ENCODE measurements around the gene RHOXF2.

Gene RHOXF2

DNA sequence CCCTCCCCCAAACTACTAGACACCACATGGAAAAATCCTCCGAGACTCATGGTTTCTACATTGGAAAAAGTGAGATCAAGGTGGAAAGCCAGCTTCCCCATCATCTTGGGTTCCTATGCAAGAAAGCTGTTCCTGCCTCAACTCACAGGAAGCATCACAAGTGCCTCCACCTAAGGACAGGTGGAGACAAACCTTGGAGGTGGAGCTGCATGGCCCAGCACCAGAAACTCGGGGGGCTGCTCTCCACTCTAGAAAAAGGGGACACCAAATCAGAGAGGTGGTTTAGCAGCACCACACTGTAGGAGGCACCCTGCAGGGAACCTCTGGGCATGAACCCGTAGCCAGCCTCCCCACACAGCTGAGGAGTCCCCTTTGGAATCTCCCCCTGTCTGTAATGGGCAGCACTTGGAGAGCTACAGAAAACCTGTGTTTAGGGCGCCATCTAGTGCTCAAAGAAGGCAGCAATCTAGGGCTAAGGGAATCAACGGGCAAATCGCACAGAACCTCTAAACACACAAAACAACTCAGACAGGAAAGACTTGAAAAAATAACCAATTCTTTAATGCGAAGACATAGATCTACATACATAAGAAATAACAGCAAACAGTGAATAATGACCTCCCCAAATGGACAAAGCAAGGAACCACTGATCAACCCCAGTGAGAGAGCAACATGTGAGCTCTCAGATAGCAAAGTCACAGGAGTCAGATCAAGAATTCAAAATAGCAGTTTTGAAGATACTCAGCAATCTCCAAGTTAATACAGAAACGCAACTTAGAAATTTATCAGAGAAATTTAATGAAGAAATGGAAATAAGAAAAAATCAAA lies 55.2 kb downstream of the RHOXF2 start:
- TF ChIP-seq TAF1 (IDR thresholded peaks at IDR 0.05; ENCODE audit: borderline replicate concordance, low read depth, low read length): no peak
- TF ChIP-seq POLR2AphosphoS5 (IDR thresholded peaks at IDR 0.05; ENCODE audit: low read depth, low read length): no peak
- no peak for TF ChIP-seq POLR2A (IDR thresholded peaks at IDR 0.05; ENCODE audit: low read depth, low read length)
- FAIRE-seq (peak; percentile 95), DNase-seq (ENCODE audit: insufficient read length) (peak; percentile 31)
